GM13976 (cell line): ENCODE results near the gene PCDHB1.

ENCODE experiments used
- DNase-seq: peaks from one replicate; pipeline ENCODE4 v3.0.0; 2012; ENCODE audit warnings: low spot score
- in situ Hi-C: fragments of 300-500 bp; cut with MboI; formaldehyde crosslinking; loops from one replicate; pipeline ENCODE4 v1.12.0; 2022; ENCODE audit warnings: low sequenced_read_pairs, mixed read lengths, inconsistent platforms; ENCODE audit not compliant: unreplicated experiment
- TF ChIP-seq, protein P1 (sequence below): IDR thresholded peaks from 2 replicates; pipeline ENCODE4 v1.5.1; 2012; ENCODE audit warnings: borderline replicate concordance, mild to moderate bottlenecking; ENCODE audit not compliant: insufficient read depth; ENCODE audit errors: extremely low read depth, missing control alignments, control extremely low read depth

PCDHB1 gene

DNA sequence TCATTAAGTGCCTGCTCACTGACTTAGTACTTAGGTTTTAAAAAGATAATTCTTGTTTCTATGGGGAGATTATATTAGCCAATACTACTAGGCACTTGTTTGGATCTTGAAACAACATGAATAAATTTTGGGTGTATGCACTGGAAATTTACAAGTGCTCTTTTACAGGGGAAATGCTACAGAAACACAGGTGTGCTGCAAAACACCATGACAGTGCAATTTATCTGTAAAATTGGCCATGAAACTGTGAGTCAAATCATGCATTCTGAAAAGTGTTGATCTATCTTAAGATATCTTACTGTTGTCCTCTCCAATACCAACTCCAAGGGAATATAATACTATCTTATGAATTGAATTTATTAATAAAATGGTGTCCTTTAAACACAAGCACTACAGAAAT lies 12.1 kb upstream of the PCDHB1 start:
- in situ Hi-C loops, result no loop called here
- TF ChIP-seq, protein P1, sequence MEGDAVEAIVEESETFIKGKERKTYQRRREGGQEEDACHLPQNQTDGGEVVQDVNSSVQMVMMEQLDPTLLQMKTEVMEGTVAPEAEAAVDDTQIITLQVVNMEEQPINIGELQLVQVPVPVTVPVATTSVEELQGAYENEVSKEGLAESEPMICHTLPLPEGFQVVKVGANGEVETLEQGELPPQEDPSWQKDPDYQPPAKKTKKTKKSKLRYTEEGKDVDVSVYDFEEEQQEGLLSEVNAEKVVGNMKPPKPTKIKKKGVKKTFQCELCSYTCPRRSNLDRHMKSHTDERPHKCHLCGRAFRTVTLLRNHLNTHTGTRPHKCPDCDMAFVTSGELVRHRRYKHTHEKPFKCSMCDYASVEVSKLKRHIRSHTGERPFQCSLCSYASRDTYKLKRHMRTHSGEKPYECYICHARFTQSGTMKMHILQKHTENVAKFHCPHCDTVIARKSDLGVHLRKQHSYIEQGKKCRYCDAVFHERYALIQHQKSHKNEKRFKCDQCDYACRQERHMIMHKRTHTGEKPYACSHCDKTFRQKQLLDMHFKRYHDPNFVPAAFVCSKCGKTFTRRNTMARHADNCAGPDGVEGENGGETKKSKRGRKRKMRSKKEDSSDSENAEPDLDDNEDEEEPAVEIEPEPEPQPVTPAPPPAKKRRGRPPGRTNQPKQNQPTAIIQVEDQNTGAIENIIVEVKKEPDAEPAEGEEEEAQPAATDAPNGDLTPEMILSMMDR, result no peak
- no peak for DNase-seq

DNA sequence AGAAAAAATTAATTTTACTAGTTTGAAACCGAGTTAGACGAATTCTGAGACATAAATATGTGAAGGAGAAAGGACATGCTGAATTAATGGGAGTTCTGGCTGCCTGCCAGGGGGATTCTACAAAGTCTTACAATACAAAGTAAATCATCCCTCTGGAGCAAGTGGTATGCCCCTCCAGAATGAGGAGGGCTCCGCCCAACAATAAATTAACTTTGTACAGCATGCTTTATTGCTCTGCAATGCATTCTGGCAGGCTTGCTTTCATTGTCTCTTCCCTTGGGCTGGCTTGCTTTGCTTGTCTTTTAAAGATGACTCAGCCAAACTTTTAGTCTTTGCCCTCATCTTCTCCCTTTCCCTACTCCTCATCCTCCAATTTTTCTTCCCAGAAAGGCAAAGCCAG lies 11.7 kb upstream of the PCDHB1 start:
- in situ Hi-C loops, result no loop called here
- no peak for DNase-seq
- TF ChIP-seq, protein P1, result no peak

DNA sequence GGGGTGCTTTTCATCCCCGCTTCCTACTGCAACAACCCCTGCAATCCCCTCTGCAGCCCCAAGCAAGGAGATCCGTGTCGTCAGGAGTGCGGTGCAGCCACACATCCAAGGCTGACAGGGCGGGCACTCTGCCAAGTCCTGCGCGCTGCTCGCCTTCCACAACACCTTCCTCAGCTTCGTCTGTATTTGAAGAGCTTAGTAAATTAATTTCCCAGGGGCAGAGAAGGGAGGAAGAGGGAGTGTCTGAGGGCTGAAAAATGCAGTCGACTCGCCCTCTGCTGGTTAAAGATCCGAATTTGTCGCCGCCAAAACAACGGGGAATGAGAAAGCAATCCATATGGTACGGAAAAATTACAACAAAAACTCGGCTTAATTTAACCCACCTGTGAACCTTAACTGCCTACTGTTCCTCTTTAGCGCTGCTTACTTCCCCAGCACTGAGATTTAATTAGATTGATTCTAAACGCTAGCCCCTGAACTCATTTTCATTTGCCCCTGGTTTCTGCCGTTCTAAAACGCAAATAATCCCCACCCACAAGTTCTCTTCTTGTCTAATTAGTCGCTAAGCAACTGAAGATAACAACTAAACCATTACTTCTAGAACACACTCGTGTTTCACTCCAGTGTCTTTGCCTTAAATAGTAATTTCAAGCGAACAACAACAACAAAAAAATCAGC lies 10.9 kb upstream of the PCDHB1 start:
- DNase-seq, result no peak
- in situ Hi-C loops, result no loop called here
- TF ChIP-seq, protein P1, result peak; percentile 3

DNA sequence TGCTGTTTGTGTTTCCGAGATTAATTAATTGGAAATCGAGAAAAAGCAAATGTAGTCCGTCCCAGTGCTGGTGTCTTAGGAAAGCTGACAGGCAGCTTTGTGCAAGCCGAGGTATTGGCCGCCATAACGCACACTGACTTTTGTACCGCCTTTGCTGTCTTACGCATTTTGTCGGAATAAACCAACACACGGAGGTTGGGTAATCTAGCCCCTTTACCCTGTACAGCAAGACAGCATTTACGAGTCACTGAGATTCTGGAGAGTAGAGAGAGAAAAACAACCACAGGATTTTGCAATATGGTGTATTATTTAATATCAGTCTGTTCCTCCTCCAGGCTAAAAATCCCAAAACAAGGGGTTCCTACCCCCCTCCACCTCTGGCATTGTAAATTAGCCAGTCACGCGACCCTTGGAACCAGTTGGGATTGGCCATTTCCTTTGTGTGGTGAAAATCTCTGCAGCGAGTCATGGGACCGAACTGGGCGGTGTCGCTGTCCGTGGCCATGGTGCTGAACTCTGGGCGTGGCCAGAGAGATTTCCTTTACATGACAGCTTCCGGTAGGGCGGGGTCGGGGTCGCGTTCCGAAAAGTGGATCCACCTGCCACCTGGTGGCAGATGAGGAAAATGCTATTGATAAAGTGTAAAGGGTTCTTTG lies 10.3 kb upstream of the PCDHB1 start:
- in situ Hi-C loops, result no loop called here
- TF ChIP-seq, protein P1, result no peak
- DNase-seq, result peak; percentile 60

DNA sequence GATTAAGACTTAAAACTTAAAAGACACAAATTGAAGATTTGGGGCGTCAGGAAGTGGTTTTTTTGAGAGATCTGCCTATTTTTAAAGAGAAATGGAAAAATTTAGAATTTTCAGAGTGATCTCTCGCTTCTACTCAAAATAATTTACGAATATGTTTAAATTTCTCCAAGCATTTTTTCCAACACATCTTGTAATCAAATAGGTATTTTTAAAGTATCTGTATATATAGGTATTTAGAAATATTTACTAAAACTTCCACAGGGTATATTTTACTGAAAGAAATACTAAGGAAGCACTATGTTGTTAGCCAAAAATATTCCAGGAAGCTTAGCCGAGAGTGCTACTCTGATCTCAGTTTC lies 9.8 kb upstream of the PCDHB1 start:
- TF ChIP-seq, protein P1, result no peak
- in situ Hi-C loops, result no loop called here
- no peak for DNase-seq

DNA sequence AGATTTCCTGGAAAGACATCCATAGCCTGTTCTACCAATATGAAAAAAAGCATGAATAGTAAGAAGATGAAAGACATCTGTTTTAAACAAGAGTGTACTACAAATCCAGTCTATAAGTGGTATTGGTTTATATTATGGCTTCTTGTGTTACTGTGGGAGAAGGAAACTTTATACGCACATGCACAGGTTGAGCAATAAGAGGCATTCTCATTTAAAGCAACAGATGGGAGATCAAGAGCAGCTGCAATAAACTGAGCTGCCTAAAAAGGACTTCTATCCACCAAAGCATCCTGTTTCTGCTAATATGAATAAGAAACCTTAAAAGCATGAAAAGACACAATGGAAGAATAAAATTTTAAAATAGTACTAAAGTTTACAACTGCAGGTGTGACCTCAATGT lies 8.6 kb upstream of the PCDHB1 start:
- TF ChIP-seq, protein P1, result no peak

DNA sequence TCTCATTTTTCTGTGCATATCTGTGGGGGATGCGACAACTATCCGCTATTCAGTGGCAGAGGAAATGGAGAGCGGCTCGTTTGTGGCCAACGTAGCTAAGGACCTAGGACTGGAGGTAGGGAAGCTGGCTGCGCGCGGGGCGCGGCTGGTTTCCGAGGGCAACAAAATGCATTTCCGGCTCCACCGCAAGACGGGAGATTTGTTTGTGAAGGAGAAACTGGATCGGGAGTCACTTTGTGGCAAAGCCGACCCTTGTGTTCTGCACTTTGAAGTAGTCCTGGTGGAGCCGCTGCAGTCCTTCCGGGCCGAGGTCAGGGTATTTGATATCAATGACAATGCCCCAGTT lies 320 bp downstream of the PCDHB1 start:
- in situ Hi-C loops, result no loop called here
- no peak for DNase-seq
- TF ChIP-seq, protein P1, result no peak

More for the DNA sequence above, 8.6 kb upstream of the PCDHB1 start:
- DNase-seq, result no peak
- in situ Hi-C loops, result no loop called here
